HG03442 (cell line): ENCODE measurements around the gene POLR3E.

ENCODE experiments used
- ATAC-seq: cut with Tn5 transposase; IDR thresholded peaks from one replicate; pipeline ENCODE4 v1.9.1; 2021; ENCODE audit warnings: mild to moderate bottlenecking, moderate library complexity; ENCODE audit not compliant: unreplicated experiment

POLR3E gene

GRCh38 chr16:22297114-22297870 lies at the start of gene POLR3E:
Gene POLR3E, plus strand, starts transcription at chr16:22297409. Its CDS starts 5,560 bp downstream, at chr16:22302969.
- peak; percentile 83 for ATAC-seq

GRCh38 chr16:22250522-22250921 lies 46.7 kb upstream of the POLR3E start:
- no peak for ATAC-seq

GRCh38 chr16:22252317-22252716 lies 44.9 kb upstream of the POLR3E start:
- ATAC-seq = no peak

- ATAC-seq = no peak
Measured at GRCh38 chr16:22253272-22253671, 43.9 kb upstream of the POLR3E start.

- no peak for ATAC-seq
Measured at GRCh38 chr16:22255335-22255734, 41.9 kb upstream of the POLR3E start.

- no peak for ATAC-seq
Measured at GRCh38 chr16:22257440-22257839, 39.8 kb upstream of the POLR3E start.

GRCh38 chr16:22260490-22260889 lies 36.7 kb upstream of the POLR3E start:
- no peak for ATAC-seq

- no peak for ATAC-seq
Measured at GRCh38 chr16:22262460-22262859, 34.7 kb upstream of the POLR3E start.

GRCh38 chr16:22264786-22265185 lies 32.4 kb upstream of the POLR3E start:
- no peak for ATAC-seq

- ATAC-seq = no peak
Measured at GRCh38 chr16:22265351-22265750, 31.9 kb upstream of the POLR3E start.

GRCh38 chr16:22266546-22266945 lies 30.7 kb upstream of the POLR3E start:
- no peak for ATAC-seq

- ATAC-seq = no peak
Measured at GRCh38 chr16:22267764-22268163, 29.4 kb upstream of the POLR3E start.

- ATAC-seq = no peak
Measured at GRCh38 chr16:22270525-22270924, 26.7 kb upstream of the POLR3E start.

GRCh38 chr16:22272870-22273650 lies 24.1 kb upstream of the POLR3E start:
- ATAC-seq = no peak

GRCh38 chr16:22274916-22275315 lies 22.3 kb upstream of the POLR3E start:
- no peak for ATAC-seq

- ATAC-seq = no peak
Measured at GRCh38 chr16:22278441-22279230, 18.6 kb upstream of the POLR3E start.

- ATAC-seq = no peak
Measured at GRCh38 chr16:22282254-22282892, 14.8 kb upstream of the POLR3E start.

- ATAC-seq = no peak
Measured at GRCh38 chr16:22284637-22285036, 12.6 kb upstream of the POLR3E start.

GRCh38 chr16:22285080-22285479 lies 12.1 kb upstream of the POLR3E start:
- no peak for ATAC-seq

- no peak for ATAC-seq
Measured at GRCh38 chr16:22291020-22291419, 6.2 kb upstream of the POLR3E start.

GRCh38 chr16:22291860-22292318 lies 5.3 kb upstream of the POLR3E start:
- no peak for ATAC-seq
